GM10266 (cell line): ENCODE measurements around the gene KCNAB3.

Experiments used
- DNase-seq: peaks from one replicate; pipeline ENCODE4 v3.0.0; 2012; ENCODE audit errors: extremely low spot score
- TF ChIP-seq, protein P1 (sequence below): IDR thresholded peaks from 2 replicates; pipeline ENCODE4 v1.5.1; 2012; ENCODE audit warnings: mild to moderate bottlenecking, low read depth; ENCODE audit not compliant: control insufficient read depth, insufficient read depth; ENCODE audit errors: missing control alignments

Gene KCNAB3

DNA sequence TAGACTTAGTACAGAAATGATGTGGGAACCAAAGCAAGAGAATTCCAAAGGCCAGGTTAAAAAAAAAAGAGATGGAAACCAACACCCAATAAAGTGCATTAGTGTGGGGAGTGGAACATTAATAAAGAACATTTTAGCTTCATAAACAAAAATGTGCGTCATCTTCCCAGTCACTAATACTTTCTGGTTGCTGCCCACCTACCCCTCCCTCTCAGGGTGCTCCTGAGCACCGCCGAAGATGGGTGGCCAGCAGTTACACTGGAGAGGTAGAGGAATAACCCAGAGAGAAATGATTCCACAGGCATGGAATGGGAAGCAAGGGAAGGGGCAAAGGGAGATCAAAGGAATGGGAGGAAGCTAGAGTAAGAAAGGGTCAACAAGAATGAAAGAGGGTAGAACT lies 47.0 kb downstream of the KCNAB3 start:
- no peak for DNase-seq
- TF ChIP-seq, protein P1, sequence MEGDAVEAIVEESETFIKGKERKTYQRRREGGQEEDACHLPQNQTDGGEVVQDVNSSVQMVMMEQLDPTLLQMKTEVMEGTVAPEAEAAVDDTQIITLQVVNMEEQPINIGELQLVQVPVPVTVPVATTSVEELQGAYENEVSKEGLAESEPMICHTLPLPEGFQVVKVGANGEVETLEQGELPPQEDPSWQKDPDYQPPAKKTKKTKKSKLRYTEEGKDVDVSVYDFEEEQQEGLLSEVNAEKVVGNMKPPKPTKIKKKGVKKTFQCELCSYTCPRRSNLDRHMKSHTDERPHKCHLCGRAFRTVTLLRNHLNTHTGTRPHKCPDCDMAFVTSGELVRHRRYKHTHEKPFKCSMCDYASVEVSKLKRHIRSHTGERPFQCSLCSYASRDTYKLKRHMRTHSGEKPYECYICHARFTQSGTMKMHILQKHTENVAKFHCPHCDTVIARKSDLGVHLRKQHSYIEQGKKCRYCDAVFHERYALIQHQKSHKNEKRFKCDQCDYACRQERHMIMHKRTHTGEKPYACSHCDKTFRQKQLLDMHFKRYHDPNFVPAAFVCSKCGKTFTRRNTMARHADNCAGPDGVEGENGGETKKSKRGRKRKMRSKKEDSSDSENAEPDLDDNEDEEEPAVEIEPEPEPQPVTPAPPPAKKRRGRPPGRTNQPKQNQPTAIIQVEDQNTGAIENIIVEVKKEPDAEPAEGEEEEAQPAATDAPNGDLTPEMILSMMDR: no peak

DNA sequence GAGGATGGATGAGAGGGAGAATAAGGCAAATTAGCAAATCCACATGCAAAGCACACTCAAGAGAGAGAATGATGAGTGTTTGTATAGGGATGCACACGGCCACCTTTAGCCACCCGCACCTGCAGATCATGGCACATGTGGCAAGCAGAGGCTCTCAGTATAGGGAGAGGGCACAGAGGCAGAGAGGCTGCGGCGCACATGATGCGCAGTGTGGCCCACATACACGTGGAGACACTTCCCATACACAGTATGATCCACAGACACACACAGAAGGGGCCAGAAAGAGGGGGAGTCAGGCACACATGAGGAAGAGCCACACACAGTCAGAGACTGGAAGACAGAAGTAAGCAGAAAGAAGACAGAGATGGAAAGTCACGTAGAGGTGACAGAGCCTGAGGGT lies 47.6 kb downstream of the KCNAB3 start:
- DNase-seq: no peak
- TF ChIP-seq, protein P1: no peak

DNA sequence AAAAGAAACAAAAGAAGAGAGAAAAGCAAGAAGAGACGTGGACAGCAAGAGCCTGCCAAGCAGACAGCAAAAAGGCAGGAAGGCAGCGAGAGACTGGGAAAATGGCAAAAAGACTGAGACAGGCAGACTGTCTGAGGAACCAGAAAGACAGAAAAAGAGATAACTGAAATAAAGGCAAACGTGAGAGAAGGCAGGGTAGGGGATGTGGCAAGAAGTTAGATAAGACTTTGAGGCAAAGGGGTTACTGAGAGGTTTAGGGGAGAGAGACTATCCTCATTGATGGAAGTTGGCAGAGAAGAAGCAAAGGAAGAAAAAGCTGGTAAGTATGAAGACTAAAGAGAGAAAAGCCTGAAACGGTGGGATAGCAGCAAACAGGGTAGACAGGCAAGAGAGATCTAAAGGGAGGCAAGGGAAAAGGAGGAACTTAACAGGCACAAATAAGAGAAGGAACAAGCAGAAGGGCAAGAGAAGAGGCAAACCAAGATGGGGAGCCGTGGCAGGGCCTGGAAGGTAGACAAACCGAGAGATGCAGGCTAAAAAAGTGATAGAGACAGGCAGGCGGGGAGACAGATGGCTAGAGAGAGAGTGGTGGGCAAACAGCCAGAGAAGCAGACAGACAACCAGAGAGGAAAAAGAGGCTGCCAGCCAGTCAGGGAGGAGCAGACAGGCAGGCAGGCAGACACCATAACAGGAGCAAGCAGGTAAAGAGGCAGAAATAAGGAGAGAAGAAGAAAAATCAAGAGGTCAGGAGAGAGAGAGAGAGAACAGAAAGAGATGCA lies 48.2 kb downstream of the KCNAB3 start:
- DNase-seq: no peak
- TF ChIP-seq, protein P1: no peak

DNA sequence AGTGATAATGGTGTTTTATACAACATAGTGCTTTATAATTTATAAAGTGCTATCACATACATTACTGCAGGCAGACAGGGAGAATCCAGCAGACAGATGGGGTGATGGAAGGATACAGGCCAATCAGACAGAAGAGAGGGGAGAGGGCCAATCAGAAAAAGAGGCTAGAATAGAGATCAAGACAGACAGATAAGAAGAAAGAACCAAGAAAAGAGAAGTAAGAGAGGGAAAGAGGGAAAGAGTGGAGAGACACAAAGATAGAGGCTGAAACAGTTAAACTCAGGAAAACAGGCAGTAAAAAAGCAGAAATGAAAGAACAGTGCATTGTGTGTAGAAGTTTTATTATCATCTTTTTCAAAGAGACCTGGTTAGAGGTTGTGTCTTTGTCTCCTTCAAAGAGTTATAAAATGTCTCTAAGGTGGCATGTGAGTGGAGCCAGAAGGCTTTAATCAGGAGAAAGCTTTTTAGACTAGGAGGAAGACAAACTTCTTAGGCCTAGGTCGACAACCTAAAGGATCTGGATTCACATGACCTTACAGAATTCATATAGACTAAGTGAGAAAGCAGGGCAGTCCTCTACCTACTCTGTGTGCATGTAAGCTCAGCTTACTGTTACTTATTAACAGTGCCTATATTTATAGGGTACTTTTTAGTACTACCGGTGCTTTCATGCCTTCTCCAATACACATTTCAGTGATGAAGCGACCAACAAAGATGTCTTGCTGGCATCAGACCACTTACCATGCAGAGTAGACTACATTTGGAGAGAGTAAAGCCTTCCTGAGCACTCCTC lies 49.4 kb downstream of the KCNAB3 start:
- TF ChIP-seq, protein P1: no peak
- DNase-seq: no peak

DNA sequence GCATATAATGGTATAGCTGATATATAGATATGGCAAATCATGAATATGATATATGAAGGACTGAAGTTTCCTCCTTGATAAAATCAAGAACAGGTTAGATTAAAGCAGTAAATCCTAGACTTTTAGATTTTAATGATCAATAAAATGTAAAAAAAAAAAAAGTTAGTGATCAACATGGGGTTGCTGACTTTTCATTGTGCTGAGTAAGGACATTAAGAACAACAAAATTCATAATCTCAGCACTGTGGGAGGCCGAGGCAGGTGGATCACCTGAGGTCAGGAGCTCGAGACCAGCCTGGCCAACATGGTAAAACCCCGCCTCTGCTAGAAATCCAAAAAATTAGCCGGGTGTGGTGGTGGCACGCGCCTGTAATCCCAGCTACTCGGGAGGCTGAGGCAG lies 51.4 kb downstream of the KCNAB3 start:
- TF ChIP-seq, protein P1: no peak
- DNase-seq: no peak

DNA sequence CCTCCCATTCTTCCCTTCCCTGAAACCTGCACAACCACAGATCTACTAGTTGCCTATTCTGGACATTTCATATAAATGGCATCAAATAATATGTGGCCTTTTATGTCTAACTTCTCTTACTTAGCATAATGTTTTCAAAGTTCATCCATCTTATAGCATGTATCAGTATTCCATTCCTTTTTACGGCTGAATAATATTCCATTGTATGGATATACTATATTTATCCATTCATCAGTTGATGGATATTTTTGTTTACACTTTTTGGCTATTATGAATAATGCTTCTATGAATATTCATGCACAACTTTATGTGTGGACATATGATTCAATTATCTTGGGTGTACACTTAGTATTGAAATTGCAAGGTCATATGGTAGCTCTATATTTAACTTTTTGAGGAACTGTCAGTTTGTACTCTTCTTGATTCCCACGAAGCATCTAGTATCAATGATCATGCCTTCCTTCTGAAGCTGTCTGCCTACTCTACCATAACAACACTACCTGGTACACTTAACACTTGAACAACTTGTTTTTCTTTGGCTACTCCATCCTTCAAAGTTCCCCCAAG lies 53.8 kb downstream of the KCNAB3 start:
- DNase-seq: no peak
- TF ChIP-seq, protein P1: no peak

DNA sequence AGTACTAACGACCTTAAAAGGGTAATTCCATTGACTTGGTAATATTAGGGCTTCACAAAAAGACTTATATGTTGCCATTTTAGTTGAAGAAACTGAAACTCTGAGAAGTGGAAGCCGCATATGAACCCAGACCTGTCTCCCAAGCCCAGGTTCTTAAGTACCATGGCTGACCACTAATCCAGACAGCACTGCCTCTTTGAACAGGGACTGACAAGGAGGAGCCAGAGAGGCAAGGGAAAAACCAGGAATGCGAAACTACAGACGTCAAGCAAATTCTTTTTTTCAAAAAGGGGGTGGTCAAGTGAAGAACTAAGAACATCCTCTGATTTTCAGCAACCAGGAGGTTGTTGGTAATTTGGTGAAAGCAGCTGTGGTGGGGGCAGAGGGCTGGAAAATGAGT lies 56.6 kb downstream of the KCNAB3 start:
- DNase-seq: no peak
- TF ChIP-seq, protein P1: no peak
